Measurements from ENCODE around the gene MAGEB3.

DNA sequence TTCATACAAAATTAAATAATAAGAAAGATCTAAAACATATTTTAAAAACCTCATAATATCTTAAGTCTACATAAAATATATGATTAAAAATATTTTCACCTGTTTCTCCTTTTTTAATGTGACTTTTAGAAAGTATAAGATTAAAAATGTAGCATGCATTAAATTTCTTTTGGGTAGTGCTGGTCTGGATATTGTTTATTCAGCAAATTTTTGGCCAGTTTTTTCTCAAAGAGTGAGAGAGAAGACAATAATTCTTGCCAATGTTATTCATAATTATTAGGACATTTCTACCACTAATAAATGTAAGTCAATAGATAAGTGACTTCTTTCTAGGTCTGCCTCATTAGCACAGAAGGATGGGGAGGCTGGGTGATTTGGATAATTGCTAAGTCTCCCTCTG, 30.6 kb downstream of the MAGEB3 start:
- TF ChIP-seq, protein P1, sequence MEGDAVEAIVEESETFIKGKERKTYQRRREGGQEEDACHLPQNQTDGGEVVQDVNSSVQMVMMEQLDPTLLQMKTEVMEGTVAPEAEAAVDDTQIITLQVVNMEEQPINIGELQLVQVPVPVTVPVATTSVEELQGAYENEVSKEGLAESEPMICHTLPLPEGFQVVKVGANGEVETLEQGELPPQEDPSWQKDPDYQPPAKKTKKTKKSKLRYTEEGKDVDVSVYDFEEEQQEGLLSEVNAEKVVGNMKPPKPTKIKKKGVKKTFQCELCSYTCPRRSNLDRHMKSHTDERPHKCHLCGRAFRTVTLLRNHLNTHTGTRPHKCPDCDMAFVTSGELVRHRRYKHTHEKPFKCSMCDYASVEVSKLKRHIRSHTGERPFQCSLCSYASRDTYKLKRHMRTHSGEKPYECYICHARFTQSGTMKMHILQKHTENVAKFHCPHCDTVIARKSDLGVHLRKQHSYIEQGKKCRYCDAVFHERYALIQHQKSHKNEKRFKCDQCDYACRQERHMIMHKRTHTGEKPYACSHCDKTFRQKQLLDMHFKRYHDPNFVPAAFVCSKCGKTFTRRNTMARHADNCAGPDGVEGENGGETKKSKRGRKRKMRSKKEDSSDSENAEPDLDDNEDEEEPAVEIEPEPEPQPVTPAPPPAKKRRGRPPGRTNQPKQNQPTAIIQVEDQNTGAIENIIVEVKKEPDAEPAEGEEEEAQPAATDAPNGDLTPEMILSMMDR (IDR thresholded peaks at IDR 0.05; ENCODE audit: low read depth, low read length, missing input control), result no peak
- no peak for TF ChIP-seq JUND (IDR thresholded peaks at IDR 0.05)
- TF ChIP-seq, protein P2, sequence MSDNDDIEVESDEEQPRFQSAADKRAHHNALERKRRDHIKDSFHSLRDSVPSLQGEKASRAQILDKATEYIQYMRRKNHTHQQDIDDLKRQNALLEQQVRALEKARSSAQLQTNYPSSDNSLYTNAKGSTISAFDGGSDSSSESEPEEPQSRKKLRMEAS (IDR thresholded peaks at IDR 0.05), result no peak
- TF ChIP-seq YY1 (IDR thresholded peaks at IDR 0.05), result no peak
- TF ChIP-seq TAF1 (conservative IDR thresholded peaks at IDR 0.05), result no peak
- TF ChIP-seq, protein P3, sequence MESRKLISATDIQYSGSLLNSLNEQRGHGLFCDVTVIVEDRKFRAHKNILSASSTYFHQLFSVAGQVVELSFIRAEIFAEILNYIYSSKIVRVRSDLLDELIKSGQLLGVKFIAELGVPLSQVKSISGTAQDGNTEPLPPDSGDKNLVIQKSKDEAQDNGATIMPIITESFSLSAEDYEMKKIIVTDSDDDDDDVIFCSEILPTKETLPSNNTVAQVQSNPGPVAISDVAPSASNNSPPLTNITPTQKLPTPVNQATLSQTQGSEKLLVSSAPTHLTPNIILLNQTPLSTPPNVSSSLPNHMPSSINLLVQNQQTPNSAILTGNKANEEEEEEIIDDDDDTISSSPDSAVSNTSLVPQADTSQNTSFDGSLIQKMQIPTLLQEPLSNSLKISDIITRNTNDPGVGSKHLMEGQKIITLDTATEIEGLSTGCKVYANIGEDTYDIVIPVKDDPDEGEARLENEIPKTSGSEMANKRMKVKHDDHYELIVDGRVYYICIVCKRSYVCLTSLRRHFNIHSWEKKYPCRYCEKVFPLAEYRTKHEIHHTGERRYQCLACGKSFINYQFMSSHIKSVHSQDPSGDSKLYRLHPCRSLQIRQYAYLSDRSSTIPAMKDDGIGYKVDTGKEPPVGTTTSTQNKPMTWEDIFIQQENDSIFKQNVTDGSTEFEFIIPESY (IDR thresholded peaks at IDR 0.05), result no peak
- TF ChIP-seq, protein P4, sequence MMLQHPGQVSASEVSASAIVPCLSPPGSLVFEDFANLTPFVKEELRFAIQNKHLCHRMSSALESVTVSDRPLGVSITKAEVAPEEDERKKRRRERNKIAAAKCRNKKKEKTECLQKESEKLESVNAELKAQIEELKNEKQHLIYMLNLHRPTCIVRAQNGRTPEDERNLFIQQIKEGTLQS (IDR thresholded peaks at IDR 0.05), result no peak
- no peak for TF ChIP-seq GABPA (IDR thresholded peaks at IDR 0.05 in 1 of 2, conservative IDR thresholded peaks at IDR 0.05 in 1 of 2)
- no peak for TF ChIP-seq RAD21 (IDR thresholded peaks at IDR 0.05)
- TF ChIP-seq, protein P5, sequence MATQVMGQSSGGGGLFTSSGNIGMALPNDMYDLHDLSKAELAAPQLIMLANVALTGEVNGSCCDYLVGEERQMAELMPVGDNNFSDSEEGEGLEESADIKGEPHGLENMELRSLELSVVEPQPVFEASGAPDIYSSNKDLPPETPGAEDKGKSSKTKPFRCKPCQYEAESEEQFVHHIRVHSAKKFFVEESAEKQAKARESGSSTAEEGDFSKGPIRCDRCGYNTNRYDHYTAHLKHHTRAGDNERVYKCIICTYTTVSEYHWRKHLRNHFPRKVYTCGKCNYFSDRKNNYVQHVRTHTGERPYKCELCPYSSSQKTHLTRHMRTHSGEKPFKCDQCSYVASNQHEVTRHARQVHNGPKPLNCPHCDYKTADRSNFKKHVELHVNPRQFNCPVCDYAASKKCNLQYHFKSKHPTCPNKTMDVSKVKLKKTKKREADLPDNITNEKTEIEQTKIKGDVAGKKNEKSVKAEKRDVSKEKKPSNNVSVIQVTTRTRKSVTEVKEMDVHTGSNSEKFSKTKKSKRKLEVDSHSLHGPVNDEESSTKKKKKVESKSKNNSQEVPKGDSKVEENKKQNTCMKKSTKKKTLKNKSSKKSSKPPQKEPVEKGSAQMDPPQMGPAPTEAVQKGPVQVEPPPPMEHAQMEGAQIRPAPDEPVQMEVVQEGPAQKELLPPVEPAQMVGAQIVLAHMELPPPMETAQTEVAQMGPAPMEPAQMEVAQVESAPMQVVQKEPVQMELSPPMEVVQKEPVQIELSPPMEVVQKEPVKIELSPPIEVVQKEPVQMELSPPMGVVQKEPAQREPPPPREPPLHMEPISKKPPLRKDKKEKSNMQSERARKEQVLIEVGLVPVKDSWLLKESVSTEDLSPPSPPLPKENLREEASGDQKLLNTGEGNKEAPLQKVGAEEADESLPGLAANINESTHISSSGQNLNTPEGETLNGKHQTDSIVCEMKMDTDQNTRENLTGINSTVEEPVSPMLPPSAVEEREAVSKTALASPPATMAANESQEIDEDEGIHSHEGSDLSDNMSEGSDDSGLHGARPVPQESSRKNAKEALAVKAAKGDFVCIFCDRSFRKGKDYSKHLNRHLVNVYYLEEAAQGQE (IDR thresholded peaks at IDR 0.05), result no peak

All from liver (tissue), 3 donors.